GM12891 (cell line): ENCODE results near the gene NSD1.
A peak's percentile ranks its signal among the peaks of the same experiment; 100 is the strongest.

Experiments used
- DNase-seq: peaks from one replicate; pipeline ENCODE4 v3.0.0; 2011; ENCODE audit warnings: low spot score; ENCODE audit not compliant: insufficient read length
- FAIRE-seq: peaks from 2 replicates; lab custom pipeline; 2011; peaks lifted over from hg19 to GRCh38; lab: Jason Lieb, UNC
- PAX5 ChIP-seq: IDR thresholded peaks from 2 replicates; pipeline ENCODE4 v1.6.1; 2011; ENCODE audit warnings: low read length, moderate library complexity, mild to moderate bottlenecking; ENCODE audit not compliant: insufficient read depth, severe bottlenecking
- POLR2A ChIP-seq: IDR thresholded peaks from 2 replicates; pipeline ENCODE4 v1.6.1; 2011; ENCODE audit warnings: low read depth, low read length, control low read depth
- POLR2AphosphoS5 ChIP-seq: IDR thresholded peaks from 2 replicates; pipeline ENCODE4 v1.6.1; 2011; ENCODE audit warnings: low read depth, low read length, control low read depth
- POU2F2 ChIP-seq: IDR thresholded peaks from 2 replicates; pipeline ENCODE4 v1.6.1; 2011; ENCODE audit warnings: low read depth, mild to moderate bottlenecking, control low read depth, low read length, moderate library complexity
- SPI1 ChIP-seq: IDR thresholded peaks from 2 replicates; pipeline ENCODE4 v1.6.1; 2011; ENCODE audit warnings: low read depth, low read length, control low read depth
- TAF1 ChIP-seq: IDR thresholded peaks from 2 replicates; pipeline ENCODE4 v1.6.1; 2011; ENCODE audit warnings: low read depth, low read length, control low read depth

The NSD1 gene

DNA sequence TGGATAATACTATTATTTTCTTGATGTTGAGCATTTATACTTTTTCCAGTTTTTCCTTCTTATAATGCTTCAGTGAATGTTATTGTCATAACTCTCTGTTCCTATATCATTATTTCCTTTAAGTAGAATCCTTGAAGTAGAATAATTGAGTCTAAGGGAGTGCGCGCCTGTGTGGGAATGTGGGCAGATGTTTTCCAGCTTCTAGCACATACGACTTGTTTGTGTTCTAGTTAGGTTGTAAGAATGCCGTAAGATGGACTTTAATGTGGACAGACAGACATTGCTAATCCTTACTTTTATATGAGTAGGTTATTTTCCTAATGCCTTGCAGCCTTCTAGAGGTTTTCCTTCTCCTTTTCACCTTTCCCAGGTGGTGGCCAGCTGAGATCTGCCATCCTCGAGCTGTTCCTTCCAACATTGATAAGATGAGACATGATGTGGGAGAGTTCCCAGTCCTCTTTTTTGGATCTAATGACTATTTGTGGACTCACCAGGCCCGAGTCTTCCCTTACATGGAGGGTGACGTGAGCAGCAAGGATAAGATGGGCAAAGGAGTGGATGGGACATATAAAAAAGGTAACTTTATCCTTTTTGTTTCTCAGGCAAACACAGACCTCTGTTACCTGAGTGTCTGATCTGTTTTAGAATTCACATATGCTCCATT, 135.8 kb downstream of the NSD1 start:
- FAIRE-seq: no peak
- TF ChIP-seq TAF1: no peak

DNA sequence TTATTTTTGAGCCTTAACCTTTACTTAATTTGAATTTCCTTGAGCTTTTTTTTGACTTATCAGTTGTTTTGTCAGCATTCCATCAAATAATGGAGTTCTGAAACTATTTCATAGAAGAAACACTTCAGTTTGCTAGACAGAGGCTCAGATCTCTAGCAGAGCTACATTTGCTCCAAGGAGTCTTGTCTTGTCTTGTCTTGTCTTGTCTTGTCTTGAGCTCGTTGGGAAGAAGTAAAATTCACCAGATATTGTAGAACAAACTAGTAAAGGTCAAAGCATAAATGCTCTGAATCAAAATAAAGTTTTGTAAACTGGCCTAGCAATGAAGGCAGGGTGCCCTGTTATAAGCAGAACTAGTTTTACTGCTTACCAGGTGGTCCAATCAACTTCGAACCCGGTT, 136.4 kb downstream of the NSD1 start:
- FAIRE-seq: no peak

More for the DNA sequence above, 135.8 kb downstream of the NSD1 start:
- DNase-seq: no peak

DNA sequence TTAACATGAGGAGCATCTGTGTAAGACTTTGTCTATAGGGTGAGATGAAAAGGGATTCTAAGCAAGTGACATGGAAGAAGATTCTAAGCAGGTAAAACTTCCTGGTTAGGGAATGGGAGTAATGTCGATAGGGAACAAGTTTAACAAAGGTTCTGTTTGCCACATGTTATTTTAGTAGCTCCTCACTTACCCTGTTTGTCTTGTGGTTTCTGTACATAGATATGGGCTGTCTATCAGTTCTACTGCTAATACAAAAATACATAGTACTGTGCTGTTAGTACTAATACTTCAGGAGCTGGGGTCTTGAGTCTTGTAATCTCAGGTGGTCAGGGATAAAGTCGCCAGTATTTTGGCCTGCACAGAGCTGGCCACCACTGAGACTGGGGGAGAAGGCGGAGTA, 137.1 kb downstream of the NSD1 start:
- FAIRE-seq: no peak
- DNase-seq: no peak
- no peak for TF ChIP-seq TAF1
- TF ChIP-seq POLR2AphosphoS5: no peak

More for the DNA sequence above, 136.4 kb downstream of the NSD1 start:
- TF ChIP-seq POLR2A (no peak), PAX5 (no peak), TAF1 (no peak), POU2F2 (no peak), SPI1 (no peak), POLR2AphosphoS5 (no peak)
- DNase-seq: no peak

DNA sequence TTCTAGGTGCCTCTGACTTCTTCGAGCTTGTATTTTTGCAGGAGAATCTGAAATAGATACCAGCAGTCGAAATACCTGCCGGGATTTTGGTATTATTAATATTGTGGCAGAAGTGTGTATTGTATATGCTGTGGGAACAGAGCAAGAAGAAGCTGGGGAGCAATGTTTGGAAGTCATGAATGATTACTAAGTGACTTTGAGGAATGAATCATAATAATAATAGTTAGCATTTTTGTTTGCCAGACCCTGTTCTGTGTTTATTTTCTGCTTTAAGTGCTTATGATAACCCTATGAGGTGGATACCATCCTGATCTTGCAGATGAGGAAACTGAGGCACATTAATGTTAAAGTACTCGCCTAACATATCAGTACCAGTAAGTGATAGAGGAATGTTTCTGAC, 137.5 kb downstream of the NSD1 start:
- DNase-seq: no peak
- FAIRE-seq: no peak
- TF ChIP-seq TAF1 (no peak), SPI1 (no peak), POU2F2 (no peak), PAX5 (no peak)

DNA sequence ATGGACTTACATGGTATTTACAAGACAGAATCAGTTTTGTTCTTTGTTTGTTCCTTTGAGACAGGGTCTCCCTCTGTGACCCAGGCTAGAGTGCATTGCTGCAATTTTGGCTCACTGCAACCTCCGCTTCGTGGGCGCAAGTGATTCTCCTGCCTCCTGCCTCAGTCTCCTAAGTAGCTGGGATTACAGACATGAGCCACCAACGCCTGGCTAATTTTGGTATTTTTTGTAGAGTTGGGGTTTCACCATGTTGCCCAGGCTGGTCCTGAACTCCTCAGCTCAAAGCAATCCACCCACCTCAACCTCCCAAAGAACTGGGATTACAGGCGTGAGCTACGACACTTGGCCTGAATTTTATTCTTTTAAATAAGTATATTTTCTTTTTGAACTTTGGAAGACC, 142.3 kb downstream of the NSD1 start:
- TF ChIP-seq POU2F2 (no peak), PAX5 (no peak), POLR2AphosphoS5 (no peak), TAF1 (no peak), SPI1 (no peak), POLR2A (no peak)
- DNase-seq (no peak), FAIRE-seq (peak; percentile 33)

DNA sequence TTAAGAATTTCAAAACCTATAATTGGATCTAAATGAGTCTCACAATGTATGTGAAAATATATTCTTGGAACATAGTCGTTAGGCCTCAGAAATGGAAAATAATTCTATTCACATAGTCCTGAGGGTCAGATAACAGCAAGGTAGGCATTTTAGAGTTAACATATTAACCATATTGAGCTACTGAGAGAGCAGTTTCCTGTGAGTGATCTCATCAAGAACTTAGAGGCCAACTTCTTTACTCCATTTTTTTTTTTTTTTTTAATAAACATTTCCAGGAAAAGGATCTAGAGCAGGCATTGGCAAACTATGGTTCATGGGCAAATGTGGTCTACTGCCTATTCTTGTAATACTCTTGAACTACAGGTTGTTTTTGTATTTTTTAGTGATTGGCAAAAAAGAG, 143.3 kb downstream of the NSD1 start:
- FAIRE-seq: no peak

DNA sequence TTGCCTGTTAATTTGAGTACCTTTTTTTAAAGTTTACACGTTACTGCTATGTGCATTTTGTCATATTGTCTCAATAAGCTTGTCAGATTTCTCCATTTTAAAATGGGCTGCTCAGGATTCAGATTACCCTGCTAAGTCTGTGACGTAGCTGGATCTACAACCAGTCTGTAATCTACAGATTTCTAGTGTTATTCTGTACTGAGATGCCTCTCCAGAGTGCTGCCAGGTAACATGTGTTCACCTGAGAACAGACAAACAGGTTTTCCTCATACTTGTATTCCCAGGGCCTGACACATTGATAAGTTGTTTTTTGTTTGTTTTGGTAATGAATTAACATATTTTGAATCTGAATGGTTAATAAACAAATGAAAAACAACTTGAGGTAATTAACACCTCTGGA, 154.6 kb downstream of the NSD1 start:
- TF ChIP-seq POU2F2 (no peak), POLR2A (no peak), POLR2AphosphoS5 (no peak), TAF1 (no peak), SPI1 (no peak), PAX5 (no peak)
- no peak for DNase-seq
- FAIRE-seq: no peak

More for the DNA sequence above, 143.3 kb downstream of the NSD1 start:
- TF ChIP-seq TAF1: no peak
- no peak for TF ChIP-seq POLR2A
- no peak for TF ChIP-seq SPI1
- TF ChIP-seq POLR2AphosphoS5: no peak
- TF ChIP-seq PAX5: no peak
- no peak for TF ChIP-seq POU2F2
- DNase-seq: no peak

DNA sequence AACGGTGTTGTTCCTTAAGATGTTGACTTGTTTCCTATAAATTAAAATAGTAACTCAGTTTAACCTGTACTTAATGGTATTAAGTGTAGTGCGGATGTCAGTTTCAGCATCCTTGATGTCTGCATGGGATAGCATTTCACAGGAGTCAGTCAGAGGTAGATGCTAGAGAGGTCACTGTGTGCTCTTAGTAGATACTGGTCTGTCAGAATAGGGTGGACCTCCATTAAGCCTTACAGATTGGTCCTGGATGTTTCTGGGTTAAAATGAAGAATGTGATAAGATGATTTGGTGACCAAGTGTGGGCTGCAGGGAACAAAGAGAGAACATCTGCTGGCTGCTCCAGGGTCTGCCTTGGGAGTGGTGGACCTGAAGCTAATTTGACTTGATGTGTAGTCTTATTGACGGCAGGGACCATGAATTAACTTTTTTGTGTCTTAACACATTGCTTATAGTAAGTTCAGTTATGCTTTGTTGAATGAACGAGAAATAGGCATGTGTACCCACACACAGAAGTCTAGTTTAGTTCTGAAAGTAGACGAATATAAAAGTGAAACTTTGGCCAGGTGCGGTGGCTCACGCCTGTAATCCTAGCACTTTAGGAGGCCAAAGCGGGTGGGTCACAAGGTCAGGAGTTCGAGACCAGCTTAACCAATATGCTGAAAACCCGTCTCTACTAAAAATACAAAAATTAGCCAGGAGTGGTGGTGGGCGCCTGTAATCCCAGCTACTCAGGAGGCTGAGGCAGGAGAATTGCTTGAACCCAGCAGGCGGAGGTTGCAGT, 157.4 kb downstream of the NSD1 start:
- no peak for DNase-seq
- peak; percentile 97 for FAIRE-seq
- TF ChIP-seq SPI1: peak; percentile 82
- TF ChIP-seq PAX5: no peak
- no peak for TF ChIP-seq TAF1
- no peak for TF ChIP-seq POU2F2
- TF ChIP-seq POLR2AphosphoS5: no peak
- no peak for TF ChIP-seq POLR2A

DNA sequence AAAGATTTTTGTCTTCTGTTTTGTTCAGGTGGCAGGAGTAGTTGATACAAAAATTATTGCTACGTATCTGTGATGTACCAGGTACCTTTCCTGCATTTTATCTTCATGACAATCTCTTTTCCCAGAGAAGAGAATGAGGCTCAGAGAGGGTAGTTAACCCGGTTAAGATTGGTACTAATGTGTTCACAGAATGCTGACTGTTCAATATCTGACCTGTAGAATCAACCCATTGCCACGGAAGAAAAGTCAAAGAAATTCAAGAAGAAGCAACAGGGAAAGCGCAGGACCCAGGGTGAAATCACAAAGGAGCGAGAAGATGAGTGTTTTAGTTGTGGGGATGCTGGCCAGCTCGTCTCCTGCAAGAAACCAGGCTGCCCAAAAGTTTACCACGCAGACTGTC, 158.2 kb downstream of the NSD1 start:
- DNase-seq (no peak), FAIRE-seq (no peak)
- TF ChIP-seq TAF1 (no peak), PAX5 (no peak), POLR2AphosphoS5 (no peak), SPI1 (no peak), POLR2A (no peak), POU2F2 (no peak)

DNA sequence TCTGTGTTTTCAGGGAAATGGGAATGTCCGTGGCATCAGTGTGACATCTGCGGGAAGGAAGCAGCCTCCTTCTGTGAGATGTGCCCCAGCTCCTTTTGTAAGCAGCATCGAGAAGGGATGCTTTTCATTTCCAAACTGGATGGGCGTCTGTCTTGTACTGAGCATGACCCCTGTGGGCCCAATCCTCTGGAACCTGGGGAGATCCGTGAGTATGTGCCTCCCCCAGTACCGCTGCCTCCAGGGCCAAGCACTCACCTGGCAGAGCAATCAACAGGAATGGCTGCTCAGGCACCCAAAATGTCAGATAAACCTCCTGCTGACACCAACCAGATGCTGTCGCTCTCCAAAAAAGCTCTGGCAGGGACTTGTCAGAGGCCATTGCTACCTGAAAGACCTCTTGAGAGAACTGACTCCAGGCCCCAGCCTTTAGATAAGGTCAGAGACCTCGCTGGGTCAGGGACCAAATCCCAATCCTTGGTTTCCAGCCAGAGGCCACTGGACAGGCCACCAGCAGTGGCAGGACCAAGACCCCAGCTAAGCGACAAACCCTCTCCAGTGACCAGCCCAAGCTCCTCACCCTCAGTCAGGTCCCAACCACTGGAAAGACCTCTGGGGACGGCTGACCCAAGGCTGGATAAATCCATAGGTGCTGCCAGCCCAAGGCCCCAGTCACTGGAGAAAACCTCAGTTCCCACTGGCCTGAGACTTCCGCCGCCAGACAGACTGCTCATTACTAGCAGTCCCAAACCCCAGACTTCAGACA, 160.4 kb downstream of the NSD1 start:
- TF ChIP-seq SPI1 (no peak), POLR2AphosphoS5 (no peak), POU2F2 (no peak), TAF1 (no peak), POLR2A (no peak), PAX5 (no peak)
- FAIRE-seq (no peak), DNase-seq (no peak)
